ENCODE results near the gene KDM1A.

KDM1A gene

DNA sequence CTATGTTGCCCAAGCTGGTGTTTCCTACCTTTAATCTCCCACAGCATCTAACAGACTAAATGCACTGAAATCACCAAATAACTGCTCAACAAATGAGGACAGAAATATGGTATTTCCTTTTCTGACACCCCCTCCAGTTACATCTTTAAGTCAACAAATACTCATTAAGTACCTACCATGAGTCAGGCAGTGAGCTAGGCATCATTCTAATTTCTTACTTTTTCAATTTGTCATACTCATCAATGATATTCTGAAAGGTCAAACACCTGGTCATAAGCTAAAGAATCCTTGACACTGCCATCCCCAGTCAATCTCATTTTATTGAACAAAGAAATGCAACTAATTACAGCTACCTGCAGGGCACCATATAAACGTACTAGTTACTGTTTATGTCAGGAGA, 112.8 kb downstream of the KDM1A start:
- H3K4me3 ChIP-seq (ENCODE audit: low read depth, low read length) = no peak overlapping the region
- TF ChIP-seq, protein P1, sequence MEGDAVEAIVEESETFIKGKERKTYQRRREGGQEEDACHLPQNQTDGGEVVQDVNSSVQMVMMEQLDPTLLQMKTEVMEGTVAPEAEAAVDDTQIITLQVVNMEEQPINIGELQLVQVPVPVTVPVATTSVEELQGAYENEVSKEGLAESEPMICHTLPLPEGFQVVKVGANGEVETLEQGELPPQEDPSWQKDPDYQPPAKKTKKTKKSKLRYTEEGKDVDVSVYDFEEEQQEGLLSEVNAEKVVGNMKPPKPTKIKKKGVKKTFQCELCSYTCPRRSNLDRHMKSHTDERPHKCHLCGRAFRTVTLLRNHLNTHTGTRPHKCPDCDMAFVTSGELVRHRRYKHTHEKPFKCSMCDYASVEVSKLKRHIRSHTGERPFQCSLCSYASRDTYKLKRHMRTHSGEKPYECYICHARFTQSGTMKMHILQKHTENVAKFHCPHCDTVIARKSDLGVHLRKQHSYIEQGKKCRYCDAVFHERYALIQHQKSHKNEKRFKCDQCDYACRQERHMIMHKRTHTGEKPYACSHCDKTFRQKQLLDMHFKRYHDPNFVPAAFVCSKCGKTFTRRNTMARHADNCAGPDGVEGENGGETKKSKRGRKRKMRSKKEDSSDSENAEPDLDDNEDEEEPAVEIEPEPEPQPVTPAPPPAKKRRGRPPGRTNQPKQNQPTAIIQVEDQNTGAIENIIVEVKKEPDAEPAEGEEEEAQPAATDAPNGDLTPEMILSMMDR (IDR thresholded peaks at IDR 0.05; ENCODE audit: low read depth, low read length) = no peak

Data from WI38 (cell line).